GM12878 (cell line): Measurements from ENCODE around the gene LRP1B. TPM values are rescaled to one million over a fixed set of nuclear protein-coding genes. Genes with fewer than 3 reads are reported as not detected.

ENCODE experiments used
- ATAC-seq: fragments of 200-7000 bp; cut with Tn5 transposase; 3 replicates; pipeline ENCODE4 v1.9.1; 2020; ENCODE audit warnings: mild to moderate bottlenecking, moderate library complexity
- BruUV-seq: library from RNA; stranded (reverse); fragments of 400-500 nt; replicated peaks from 2 replicates; lab custom pipeline; 2021; lab: Mats Ljungman, UMichigan
- CTCF ChIA-PET: fragments of 300-600 bp; sonication (Branson Sonifier 250); formaldehyde crosslinking; extraction: SDS; loops from one replicate; lab custom pipeline; 2021; ENCODE audit warnings: inconsistent platforms; lab: Yijun Ruan, JAX
- POLR2A ChIA-PET: fragments of 350-600 bp; formaldehyde crosslinking; extraction: SDS; loops from one replicate; lab custom pipeline; 2021; ENCODE audit warnings: inconsistent platforms; lab: Charles Lee
- RAD21 ChIA-PET: fragments of 300-600 bp; sonication (Branson Sonifier 250); formaldehyde crosslinking; loops from one replicate; lab custom pipeline; 2023; ENCODE audit warnings: antibody characterized with exemption; ENCODE audit not compliant: unreplicated experiment; lab: Charles Lee
- SMC1A ChIA-PET: fragments of 300-600 bp; sonication (Branson Sonifier 250); formaldehyde crosslinking; loops from one replicate; lab custom pipeline; 2023; ENCODE audit not compliant: unreplicated experiment, uncharacterized antibody; lab: Charles Lee
- DNase-seq: peaks from one replicate; pipeline ENCODE4 v3.0.0-alpha.2; 2011; ENCODE audit warnings: low read depth, low spot score
- FAIRE-seq: peaks from 3 replicates; lab custom pipeline; 2011; peaks lifted over from hg19 to GRCh38; lab: Jason Lieb, UNC
- H2AFZ ChIP-seq: 2 replicates; pipeline ENCODE4 v1.6.0; 2011; ENCODE audit warnings: low read depth, low read length, control low read depth; ENCODE audit not compliant: control insufficient read depth
- H3K27ac ChIP-seq: 2 replicates; pipeline ENCODE4 v1.5.1; 2011; ENCODE audit warnings: control low read depth; ENCODE audit not compliant: control insufficient read depth, insufficient read depth
- H3K27me3 ChIP-seq, 2 experiments: replicated peaks in 1 of 2; 2 replicates each; pipeline versions ENCODE4 v1.6.0 to v1.6.1; 2011; ENCODE audit warnings: low read length in 1 of 2; ENCODE audit not compliant: control insufficient read depth in 2 of 2, insufficient read depth in 2 of 2
- H3K36me3 ChIP-seq, 2 experiments: 2 replicates each; pipeline ENCODE4 v1.5.1; 2011; ENCODE audit warnings: low read length in 1 of 2; ENCODE audit not compliant: control insufficient read depth in 2 of 2, insufficient read depth in 2 of 2
- H3K4me1 ChIP-seq: 2 replicates; pipeline ENCODE4 v1.6.1; 2011; ENCODE audit warnings: mild to moderate bottlenecking, low read length, moderate library complexity, mixed read lengths; ENCODE audit not compliant: control insufficient read depth, insufficient read depth
- H3K4me2 ChIP-seq: 2 replicates; pipeline ENCODE4 v1.6.0; 2011; ENCODE audit warnings: control low read depth; ENCODE audit not compliant: control insufficient read depth, insufficient read depth
- H3K4me3 ChIP-seq: fragments of 200-600 bp; sonication (generic); 2 replicates; pipeline ENCODE4 v1.5.1; 2016
- H3K79me2 ChIP-seq: 2 replicates; pipeline ENCODE4 v1.6.0; 2011; ENCODE audit warnings: low read length; ENCODE audit not compliant: control insufficient read depth, insufficient read depth
- H3K9ac ChIP-seq: 2 replicates; pipeline ENCODE4 v1.8.0; 2011; ENCODE audit warnings: low read length, control low read depth, mixed read lengths; ENCODE audit not compliant: control insufficient read depth, insufficient read depth
- H3K9me3 ChIP-seq: replicated peaks from 3 replicates; pipeline ENCODE4 v1.5.1; 2011; ENCODE audit warnings: mild to moderate bottlenecking, low read length; ENCODE audit not compliant: control insufficient read depth, insufficient read depth
- H4K20me1 ChIP-seq: 2 replicates; pipeline ENCODE4 v1.6.0; 2011; ENCODE audit not compliant: control insufficient read depth, insufficient read depth
- CBFB ChIP-seq: IDR thresholded peaks from 2 replicates; pipeline ENCODE4 v1.6.1; 2016; ENCODE audit warnings: antibody characterized with exemption, low read depth
- HDGF ChIP-seq: fragments of 450-650 bp; IDR thresholded peaks from 2 replicates; pipeline ENCODE4 v1.6.1; 2016; ENCODE audit warnings: antibody characterized with exemption
- LARP7 ChIP-seq: fragments of 450-650 bp; IDR thresholded peaks from 2 replicates; pipeline ENCODE4 v1.6.1; 2017; ENCODE audit warnings: mild to moderate bottlenecking
- MEF2A ChIP-seq: IDR thresholded peaks from 2 replicates; pipeline ENCODE4 v1.6.1; 2011; ENCODE audit warnings: low read depth, mild to moderate bottlenecking, low read length, moderate library complexity; ENCODE audit not compliant: insufficient read depth
- MYC ChIP-seq: IDR thresholded peaks from 2 replicates; pipeline ENCODE4 v1.6.1; 2011; ENCODE audit warnings: mild to moderate bottlenecking, low read length, moderate library complexity, inconsistent platforms; ENCODE audit not compliant: insufficient read depth, insufficient replicate concordance, insufficient read length, severe bottlenecking
- NRF1 ChIP-seq: conservative IDR thresholded peaks from 2 replicates; pipeline ENCODE4 v1.6.1; 2011; ENCODE audit warnings: mild to moderate bottlenecking, low read depth, low read length, improper control_type of control experiment
- WGBS: methylation state at CpG from one replicate; pipeline ENCODE4 v1.1.6; 2016; ENCODE audit warnings: low lambda C conversion rate; ENCODE audit not compliant: insufficient replicate concordance, insufficient coverage; ENCODE audit errors: missing lambda C conversion rate; 5-methylcytosine and 5-hydroxymethylcytosine counted together
- in situ Hi-C: fragments of 300-500 bp; cut with MboI; formaldehyde crosslinking; loops from 9 replicates; pipeline ENCODE4 v1.14.3; 2018; ENCODE audit warnings: mixed read lengths
- intact Hi-C: fragments of 100-400 bp; cut with micrococcal nuclease; formaldehyde crosslinking; loops from one replicate; pipeline ENCODE4 v1.14.2; 2022; ENCODE audit not compliant: unreplicated experiment
- polyA plus RNA-seq, 11 experiments: library from polyadenylated mRNA; depleted of rRNA in 4 of 11; unstranded in 6 of 11; stranded (reverse) in 5 of 11; fragments of >200 nt; fragmentation: Nextera tagmentation in 4 of 11; fragmentation: Illumina TruSeq in 1 of 11; extraction: Ambion mirVana in 4 of 11; extraction: Trizol in 1 of 11; gene quantifications; 1 replicate in 1 of 11; 2 replicates in 10 of 11; pipeline versions ENCODE4 v1.2.1 to v1.2.3, GENCODE V29; 2011 to 2016; ENCODE audit warnings: inconsistent platforms in 2 of 11, missing spikeins in 2 of 11, low read depth in 1 of 11
- total RNA-seq, 4 experiments: library from RNA; depleted of rRNA in 3 of 4; stranded (reverse); fragments of >200 nt in 3 of 4; fragmentation: Illumina TruSeq in 1 of 4; extraction: Trizol in 1 of 4; gene quantifications; 2 replicates each; pipeline versions ENCODE4 v1.2.1 to v1.2.3, GENCODE V29; 2013 to 2021
- TF ChIP-seq, protein P1 (sequence below): fragments of 450-650 bp; IDR thresholded peaks from 2 replicates; pipeline ENCODE4 v1.6.1; 2014; ENCODE audit warnings: mild to moderate bottlenecking

Gene LRP1B
- total and polyA plus RNA-seq, 10 of the 15 experiments (the other 5 are each of a cell fraction or from before 2014, with no cell fraction given) = under 0.01 to 0.06 (median 0.03) TPM; not detected in 5

DNA sequence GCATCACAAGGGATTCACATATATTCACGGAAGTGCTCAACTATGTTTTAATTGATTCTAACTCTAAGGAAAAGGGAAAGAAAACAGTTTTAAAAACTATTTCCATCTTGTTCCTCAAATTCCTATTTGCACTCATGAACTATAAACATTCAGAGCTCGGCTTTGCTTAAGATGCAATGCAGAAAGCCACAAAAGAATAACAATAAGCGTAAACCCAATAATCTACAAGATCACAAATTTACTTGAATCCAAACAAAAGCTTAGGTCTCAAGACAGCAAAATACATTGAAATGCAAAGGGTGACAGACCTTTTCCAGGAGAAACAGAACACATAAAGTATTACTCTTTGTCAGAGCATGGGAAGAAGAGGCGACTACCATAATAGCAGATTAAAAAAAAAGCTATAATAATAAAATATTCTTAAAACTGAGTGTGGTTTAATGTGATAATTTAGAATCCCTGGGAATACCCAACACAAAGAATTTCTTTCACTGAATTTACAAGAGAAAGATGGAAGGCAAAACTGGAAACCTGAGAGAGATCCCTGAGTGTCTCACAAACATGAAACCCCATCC lies 1094.9 kb downstream of the LRP1B start:
- H3K4me2 ChIP-seq = no peak overlapping the region
- H3K27me3 ChIP-seq = no peaks in the 10 kb centered on the region
- TF ChIP-seq MYC (no peak), LARP7 (no peak), MEF2A (no peak), NRF1 (no peak), HDGF (no peak)
- no peaks in the 10 kb centered on the region for H3K36me3 ChIP-seq
- no peaks in the 10 kb centered on the region for H4K20me1 ChIP-seq
- no TSS peak for BruUV-seq
- H3K4me3 ChIP-seq = no peak overlapping the region
- no peak for DNase-seq
- no peak for FAIRE-seq
- intact Hi-C loops (no loop called here), in situ Hi-C loops (no loop called here)
- ChIA-PET SMC1A (interaction anchor here (1.1 kb wide), 1 partner anchor 19 kb away, joined by 3 read pairs; no protein-coding TSS in a partner anchor), CTCF (no interaction called here), POLR2A (no interaction called here), RAD21 (no interaction called here)
- H2AFZ ChIP-seq = no peak overlapping the region
- H3K9ac ChIP-seq = no peak overlapping the region
- H3K9me3 ChIP-seq = no peaks in the 10 kb centered on the region
- no peaks in the 10 kb centered on the region for H3K79me2 ChIP-seq
- 42% methylated on average over 4 of the region's 4 CpGs for WGBS
- ATAC-seq = no peak
- H3K4me1 ChIP-seq = no peaks in the 10 kb centered on the region
- no peak overlapping the region for H3K27ac ChIP-seq

DNA sequence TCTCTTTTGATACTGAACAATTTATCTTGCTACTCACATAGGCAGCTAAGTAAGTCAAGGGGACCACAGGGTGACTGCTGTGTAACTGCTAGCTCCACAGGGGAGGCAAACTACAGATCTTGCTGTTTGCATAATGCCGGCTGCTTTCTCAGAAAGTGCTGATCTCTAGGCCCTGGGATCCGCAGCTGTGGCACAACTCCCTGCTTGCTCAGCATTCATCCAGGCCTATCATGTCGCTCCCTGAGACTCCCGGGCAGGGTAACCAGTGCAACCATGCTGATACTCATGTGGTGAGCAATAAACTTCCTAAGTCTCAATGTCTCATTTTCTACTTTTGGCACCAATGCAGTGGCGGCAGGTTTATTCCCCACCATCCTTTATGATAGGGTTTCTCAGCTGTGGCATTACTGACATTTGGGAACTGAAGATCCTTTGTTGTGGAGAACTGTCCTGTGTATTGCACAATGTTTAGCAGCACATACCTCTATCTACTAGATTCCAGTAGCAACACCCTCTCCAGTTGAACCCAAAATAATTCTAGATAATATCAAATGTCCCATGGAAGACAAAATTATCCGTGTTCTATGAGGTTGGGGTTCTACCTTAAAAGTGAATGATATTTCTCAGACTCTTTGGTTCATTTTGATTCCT lies 1101.3 kb downstream of the LRP1B start:
- Histone ChIP-seq H3K4me2 (no peak overlapping the region), H3K9ac (no peak overlapping the region), H3K4me3 (no peak overlapping the region), H2AFZ (no peak overlapping the region), H3K27me3 (no peaks in the 10 kb centered on the region), H3K4me1 (no peaks in the 10 kb centered on the region), H3K36me3 (no peaks in the 10 kb centered on the region), H4K20me1 (no peaks in the 10 kb centered on the region), H3K9me3 (no peaks in the 10 kb centered on the region), H3K27ac (no peak overlapping the region), H3K79me2 (no peaks in the 10 kb centered on the region)
- 46% methylated on average over 6 of the region's 6 CpGs for WGBS
- DNase-seq (no peak), ATAC-seq (no peak), FAIRE-seq (no peak)
- ChIA-PET SMC1A (interaction anchor here (1.7 kb wide), 1 partner anchor 13 kb away, joined by 3 read pairs; no protein-coding TSS in a partner anchor), RAD21 (no interaction called here), POLR2A (no interaction called here), CTCF (no interaction called here)
- in situ Hi-C loops = no loop called here
- intact Hi-C loops = no loop called here
- no TSS peak for BruUV-seq
- TF ChIP-seq, protein P1, sequence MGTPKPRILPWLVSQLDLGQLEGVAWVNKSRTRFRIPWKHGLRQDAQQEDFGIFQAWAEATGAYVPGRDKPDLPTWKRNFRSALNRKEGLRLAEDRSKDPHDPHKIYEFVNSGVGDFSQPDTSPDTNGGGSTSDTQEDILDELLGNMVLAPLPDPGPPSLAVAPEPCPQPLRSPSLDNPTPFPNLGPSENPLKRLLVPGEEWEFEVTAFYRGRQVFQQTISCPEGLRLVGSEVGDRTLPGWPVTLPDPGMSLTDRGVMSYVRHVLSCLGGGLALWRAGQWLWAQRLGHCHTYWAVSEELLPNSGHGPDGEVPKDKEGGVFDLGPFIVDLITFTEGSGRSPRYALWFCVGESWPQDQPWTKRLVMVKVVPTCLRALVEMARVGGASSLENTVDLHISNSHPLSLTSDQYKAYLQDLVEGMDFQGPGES = no peak
- TF ChIP-seq CBFB (no peak), HDGF (no peak)
